ENCODE results near the gene RMDN2.

RMDN2 gene, protein sequence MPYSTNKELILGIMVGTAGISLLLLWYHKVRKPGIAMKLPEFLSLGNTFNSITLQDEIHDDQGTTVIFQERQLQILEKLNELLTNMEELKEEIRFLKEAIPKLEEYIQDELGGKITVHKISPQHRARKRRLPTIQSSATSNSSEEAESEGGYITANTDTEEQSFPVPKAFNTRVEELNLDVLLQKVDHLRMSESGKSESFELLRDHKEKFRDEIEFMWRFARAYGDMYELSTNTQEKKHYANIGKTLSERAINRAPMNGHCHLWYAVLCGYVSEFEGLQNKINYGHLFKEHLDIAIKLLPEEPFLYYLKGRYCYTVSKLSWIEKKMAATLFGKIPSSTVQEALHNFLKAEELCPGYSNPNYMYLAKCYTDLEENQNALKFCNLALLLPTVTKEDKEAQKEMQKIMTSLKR

DNA sequence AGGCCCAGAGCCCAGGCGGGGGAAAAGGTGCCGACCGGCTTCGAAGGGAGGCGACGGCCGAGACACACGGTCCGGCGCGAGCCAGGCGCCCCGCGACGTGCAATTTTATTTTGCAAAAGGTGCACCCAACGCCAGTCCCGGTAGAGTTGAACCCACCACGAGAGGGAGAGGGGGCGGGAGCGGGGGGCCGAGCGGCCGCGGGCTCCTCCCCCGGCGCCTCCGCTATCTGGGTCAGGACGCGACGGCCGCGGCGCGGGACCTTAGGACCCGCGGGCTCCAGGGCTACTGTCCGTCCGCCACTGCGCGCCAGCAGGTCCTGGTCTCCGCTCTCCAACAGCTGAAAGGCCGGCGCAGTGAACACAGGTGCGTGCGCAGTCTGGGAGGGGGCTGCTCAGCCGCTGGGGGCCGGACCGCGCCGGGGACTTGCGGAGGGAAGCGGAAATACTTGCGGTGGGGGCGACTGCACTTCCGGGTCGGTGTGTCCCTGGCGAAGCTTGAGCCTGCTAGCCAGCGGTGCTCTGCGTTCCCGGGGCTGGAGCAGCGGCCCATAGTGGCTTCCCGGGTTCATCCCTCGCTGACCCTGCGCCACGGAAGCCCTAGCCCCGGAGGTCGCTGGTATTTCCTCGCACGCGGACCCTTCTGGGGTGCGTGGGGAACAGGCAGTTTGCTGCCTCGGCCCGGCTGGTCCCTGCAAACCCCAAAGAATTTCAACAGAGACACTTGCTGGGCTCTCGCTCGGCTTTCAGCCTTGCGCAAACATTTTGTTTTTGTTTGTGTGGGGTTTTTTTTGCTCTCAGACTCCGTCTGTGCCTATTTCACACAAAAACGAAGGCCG lies at the start of gene RMDN2:
TSS of gene RMDN2 (plus strand) at position 225 of the 835 bp plus-strand sequence. CDS start 3,991 bp downstream, outside the sequence.
- peak; percentile 62 to 67 for DNase-seq (ENCODE audit: low read depth in 2 of 2)

DNA sequence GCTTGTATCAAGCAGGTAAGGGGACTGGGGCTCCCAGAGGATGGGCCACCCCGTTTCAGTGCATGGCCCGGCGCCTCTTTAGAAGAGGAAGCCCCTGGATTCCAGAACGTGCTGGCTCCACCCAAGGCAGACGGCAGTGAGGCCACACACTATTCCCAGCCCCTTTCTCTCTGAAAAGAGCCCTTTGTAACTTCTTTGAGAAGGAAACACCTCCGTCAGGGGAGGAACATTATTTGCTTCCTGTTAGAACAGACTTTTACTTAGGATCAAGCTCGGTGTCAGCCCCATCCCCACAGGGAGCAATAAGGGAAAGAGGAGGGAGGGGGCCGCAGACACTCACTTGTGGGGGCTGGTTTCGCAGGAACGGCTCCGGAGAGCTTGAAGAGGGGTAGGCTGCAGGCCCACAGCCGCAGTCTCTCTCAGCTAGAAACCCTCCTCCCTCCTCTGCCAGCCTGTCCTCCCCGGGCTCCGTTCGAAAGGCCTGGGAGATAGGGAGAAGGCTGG lies 49.6 kb upstream of the RMDN2 start:
- DNase-seq (ENCODE audit: low read depth in 2 of 2): no peak

DNA sequence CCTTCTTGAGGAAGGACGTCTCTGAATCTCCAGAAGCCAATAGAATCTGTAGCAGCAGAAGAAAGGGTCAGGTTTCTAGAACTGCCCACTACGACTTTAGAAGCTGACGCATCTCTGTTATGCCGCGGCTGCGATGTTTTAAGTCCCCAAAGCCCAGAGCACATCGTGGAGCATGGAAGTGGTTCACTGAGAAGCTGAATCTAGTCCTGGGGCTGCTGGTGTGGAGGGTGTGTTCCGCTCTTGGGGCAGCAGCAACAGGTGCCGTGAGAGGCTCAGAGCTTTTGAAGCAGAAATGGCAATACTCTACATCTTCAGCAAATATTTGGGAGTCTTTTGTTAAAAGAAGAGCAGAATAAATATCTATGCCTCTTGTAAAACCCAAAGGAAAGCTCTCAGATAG lies 48.9 kb upstream of the RMDN2 start:
- no peak for DNase-seq (ENCODE audit: low read depth in 2 of 2)

DNA sequence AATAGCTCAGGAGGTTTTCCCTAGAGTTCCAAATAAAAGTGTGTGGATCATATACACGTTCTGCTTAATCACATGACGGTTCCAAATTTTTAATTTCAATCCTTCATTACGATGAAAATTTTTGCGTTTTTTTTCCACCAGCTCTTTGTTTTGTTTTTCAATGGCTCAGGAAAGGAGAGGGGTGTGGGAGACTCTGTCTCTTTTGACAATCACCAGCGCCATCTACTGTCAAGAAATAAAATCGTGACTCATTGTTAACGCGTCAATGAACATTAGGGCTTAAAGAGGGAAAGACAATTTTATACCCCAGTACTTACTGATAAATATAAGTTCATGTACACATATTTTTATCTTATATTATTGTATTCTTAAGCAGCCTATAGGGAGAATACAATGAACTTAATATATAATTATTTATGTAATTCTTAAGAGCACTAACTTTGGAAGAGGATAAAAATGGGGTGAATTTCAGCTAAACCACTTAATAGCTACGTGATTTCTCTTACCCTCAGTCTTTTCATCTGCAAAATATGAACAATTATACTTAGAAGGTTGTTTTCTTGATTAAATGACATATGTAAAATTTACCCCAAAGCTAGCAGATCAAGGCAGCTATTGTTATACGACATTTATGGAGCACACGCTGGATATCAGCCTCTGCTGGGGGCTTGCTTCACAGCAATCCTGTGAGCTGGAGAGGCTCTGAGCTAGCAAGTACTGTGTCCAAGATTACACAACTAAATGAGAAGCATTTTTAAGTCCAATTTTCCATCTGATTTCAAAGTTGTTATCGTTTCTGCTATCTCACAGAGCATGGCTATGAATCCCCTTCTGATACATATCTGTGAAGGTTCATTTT lies 47.4 kb upstream of the RMDN2 start:
- DNase-seq (ENCODE audit: low read depth in 2 of 2): no peak

DNA sequence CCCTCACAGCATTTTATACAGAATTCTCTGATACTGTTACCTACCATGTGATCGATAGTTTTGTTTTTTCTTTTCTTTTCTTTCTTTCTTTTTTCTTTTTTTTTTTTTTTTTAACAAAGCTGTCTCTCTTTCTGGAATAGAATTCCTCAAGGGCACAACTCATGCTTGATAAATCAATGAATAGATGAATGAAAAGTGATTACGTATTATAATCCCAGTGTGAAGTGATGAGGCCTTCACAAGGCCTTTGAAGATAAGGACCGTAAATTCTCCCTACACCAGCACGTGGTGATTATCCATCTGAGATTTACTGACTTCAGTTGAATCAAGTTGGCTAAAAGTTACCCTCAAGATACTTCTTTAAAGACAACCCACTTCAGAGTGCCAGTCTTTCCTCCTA lies 46.6 kb upstream of the RMDN2 start:
- DNase-seq (ENCODE audit: low read depth in 2 of 2): no peak

DNA sequence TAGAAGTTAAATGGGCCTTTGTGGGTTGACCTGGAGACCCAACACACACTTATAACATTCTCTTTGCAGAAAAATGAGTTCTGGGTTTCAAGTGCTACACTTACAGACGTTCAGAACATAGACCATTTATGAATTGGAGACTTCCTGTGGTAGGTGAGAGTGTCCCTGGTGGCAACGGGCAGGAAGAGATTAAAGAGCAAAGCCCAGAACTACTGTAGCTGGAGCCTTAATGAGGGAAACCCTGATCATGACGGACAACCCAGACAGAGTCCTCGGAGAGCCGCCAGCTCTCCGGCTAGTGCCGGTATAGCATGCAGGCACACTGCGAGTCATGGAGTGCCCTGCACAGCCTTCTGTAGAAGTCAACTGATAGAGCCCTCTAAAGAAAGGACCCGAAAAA lies 44.5 kb upstream of the RMDN2 start:
- DNase-seq (ENCODE audit: low read depth in 2 of 2): no peak

DNA sequence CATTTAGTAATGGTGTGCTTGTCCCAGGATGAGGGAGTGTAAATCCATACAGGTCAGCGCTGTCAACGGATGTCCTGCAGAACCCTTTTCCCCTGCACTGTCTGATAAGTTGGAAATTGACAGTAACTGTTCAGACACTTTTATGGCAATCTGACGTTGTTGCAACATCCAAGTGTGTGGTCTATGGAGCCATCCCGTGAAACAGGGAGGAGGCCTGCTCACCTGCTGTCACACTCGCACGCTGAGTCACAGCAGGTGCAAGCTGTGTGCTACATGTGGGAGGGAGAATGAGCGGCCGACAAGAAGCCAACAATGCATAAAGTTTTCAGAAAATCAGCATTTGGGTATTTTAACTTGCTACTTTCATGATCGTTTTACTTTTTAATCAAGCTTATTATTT lies 43.7 kb upstream of the RMDN2 start:
- DNase-seq (ENCODE audit: low read depth in 2 of 2): no peak

DNA sequence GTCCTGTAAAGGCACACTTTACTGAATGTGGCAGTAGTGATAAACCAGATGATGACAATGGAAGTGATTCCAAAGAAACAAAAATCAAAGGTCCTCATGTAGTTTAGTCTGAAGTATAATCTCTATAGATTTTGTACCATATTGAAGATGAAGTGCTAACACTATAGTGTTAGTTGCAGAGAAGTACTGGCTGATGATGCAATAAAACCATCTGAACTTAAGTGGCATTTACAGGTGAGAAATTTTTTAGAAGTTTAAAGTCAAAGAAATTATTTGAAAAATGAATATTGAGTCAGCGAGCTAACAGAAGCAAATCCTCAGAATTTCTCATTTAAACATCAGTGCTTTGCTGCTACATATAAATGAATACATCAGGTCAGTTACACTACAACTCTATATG lies 43.1 kb upstream of the RMDN2 start:
- DNase-seq (ENCODE audit: low read depth in 2 of 2): no peak

DNA sequence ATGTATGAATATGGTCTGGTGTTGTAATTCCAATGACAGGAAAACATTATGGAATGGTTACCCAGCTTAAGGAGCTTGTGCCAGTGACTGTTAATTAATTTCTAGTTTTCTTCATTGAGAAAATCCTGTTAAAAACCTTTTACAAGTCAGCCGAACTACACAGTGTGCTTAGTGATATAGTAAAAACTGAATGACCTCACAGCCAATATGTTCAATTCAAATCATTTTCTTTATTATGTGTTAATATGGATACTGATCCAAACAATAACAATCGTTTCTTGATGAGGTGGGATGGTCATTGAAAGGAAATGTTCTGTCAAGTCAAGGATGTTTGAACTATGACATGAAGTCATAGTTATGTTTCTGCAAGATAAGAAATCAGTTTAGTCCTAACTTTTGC lies 41.6 kb upstream of the RMDN2 start:
- DNase-seq (ENCODE audit: low read depth in 2 of 2): no peak

DNA sequence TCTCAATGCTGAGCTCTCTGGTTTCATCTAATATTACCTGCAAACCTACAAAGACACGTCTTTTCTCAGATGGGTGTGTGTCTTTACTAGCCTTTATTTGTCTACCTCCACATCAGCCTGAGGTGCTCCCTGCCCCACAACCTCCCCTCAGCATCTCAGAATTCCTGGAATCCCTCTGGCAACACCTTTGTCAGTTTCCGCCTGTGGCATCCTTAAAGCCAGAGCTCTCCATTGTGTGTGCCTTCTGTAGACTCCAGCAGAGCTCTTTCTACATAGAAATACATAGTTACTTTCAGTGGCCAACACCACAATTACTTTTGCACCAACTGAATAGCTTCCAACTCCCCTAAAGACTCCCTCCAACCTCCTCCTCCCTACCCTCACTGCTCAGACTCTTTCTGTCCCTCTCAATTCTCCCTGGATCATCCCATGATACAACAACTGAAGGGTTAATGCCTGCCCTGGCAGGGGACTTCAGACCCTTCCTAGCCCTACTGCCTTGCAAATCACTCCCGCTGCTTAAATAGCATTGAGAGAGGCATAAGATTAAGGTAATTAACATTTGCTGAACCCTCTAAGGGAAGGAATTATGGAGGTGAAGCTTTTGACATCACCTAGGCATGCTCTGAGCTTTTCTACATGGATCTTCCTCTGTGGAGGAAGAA lies 39.6 kb upstream of the RMDN2 start:
- DNase-seq (ENCODE audit: low read depth in 2 of 2): no peak

DNA sequence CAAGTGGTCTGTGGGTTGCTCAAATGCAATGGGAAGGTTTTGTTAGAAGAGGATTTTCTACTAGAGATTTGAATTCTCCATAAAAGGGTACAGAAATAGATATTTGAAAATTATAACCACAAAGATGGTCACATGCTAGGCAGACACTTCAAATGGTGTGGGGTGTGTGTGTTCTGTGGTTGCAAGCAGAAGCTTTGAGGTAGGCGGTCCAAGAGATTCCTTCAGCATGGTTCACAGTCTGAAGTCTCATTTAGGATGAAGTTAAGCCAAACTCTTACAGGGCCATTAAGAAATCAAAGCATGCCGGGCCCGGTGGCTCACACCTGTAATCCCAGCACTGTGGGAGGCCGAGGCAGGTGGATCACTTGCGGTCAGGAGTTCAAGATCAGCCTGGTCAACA lies 38.3 kb upstream of the RMDN2 start:
- no peak for DNase-seq (ENCODE audit: low read depth in 2 of 2)

DNA sequence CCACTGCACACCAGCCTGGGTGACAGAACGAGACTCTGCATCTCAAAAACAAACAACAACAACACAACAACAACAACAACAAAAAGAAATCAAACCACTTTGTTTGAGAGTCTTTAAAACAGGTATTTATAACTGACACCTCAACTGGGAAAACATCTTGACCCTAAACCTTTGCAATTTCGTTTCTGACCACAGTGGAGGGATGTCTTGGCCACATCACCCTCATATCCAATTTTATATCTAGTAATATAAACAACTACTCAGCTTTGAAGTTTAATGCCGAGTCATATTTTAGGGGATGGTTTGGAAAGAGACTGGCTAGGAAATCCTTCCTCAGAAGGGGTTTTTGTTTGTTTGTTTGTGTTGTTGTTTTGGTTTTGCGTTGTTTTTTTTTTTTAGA lies 37.8 kb upstream of the RMDN2 start:
- no peak for DNase-seq (ENCODE audit: low read depth in 2 of 2)

DNA sequence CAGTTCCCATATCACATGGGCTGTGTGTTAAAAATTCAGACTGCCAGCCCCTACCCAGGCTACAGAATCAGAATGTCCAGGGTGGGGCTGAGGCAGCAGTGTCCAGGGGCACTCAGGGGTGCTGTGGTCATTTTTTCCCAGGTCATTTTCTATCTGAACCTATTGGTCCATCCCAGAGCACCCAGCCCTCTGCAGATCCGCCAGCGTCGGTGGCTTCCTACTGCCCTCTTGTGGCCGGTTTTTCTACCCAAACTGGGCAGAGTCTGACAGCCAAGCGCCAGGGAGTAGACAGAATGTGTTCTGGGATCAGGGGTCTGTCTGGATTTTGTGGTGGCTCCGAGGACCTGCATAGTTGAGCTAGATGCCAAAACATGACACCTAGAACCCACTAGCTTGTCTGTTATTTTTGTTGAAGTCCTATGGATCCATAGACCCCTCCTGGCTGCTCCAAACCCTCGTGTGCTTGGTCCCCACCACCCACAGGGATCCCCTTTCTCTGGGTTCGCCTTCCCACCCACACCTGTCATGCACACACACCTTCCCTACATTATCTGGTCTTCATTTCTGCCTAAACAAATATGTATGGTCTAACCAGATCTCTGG lies 34.1 kb upstream of the RMDN2 start:
- DNase-seq (ENCODE audit: low read depth in 2 of 2): peak; percentile 20 to 36

DNA sequence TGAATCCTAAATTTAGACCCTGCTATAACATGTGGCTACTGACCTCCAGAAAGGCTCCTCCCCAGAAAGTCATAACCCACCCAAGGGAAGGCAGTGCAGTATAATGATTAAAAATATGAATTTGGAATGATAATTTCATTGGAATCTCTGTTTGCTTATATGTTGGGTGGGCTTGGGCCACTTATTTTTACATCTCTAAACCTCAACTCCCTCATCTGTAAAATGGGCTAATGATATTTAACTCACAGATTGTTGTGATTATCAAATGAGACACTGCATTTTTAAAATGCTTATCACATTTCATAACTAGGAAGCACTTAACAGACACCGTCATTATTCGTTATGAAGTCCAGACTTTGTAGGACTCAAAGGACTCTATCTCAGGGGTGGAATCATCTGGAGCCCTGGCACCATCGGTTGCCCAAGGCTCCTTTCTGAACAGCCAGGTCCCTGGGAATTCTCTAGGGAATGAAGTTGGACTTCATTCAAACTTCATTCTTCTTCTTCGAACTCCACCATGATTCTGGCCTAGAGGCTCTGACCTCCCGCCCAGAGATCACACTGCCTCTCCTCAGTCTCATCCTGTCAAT lies 33.1 kb upstream of the RMDN2 start:
- no peak for DNase-seq (ENCODE audit: low read depth in 2 of 2)

DNA sequence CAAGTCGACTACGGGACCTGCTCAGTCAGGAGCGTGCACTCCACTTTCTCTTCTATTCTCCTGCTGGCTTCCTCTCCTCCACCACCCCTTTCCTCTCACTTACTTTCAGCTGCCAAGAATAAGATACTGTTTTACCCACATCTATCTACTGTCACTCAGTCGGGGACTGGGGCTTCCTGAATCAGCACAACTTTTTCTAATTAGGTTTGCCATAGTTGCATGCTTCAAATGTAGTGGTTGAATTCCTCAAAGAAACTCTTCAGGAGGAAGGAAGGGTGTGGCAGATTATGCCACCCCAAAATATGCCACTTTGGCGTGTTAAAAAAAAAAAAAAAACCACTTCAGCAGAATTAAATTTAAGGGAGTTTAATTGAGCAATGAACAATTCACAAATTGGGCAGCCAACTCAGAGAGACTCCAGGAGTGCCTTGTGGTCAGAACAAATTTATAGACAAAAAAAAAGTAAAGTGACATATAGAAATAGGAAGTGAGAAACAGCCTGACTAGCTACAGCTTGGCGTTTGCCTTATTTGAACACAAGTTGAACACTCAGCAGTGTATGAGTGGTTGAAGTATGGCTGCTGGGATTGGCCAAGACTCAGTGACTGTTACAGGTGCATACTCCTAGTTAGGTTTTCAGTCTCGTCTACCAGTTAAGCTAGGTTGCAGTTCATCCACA lies 32.5 kb upstream of the RMDN2 start:
- no peak for DNase-seq (ENCODE audit: low read depth in 2 of 2)

DNA sequence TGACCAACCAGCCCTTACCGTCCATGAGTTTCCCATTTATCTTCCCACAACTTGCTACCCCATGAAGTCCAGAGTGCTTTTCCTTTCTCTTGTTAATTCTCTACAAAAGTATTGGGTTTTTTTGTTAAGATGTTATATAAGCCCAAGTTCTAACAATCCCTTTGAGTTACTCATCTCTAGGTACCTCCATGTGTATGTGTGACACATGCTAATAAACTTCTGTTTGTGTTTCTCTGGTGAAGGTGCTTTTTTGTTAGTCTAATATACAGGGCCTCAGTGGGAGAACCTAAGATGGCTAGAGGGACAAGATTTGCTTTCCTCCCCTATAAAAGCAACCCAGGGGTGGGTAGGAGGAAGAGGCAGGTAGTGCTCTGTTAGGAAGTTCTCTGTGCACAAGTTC lies 31.8 kb upstream of the RMDN2 start:
- DNase-seq (ENCODE audit: low read depth in 2 of 2): no peak

DNA sequence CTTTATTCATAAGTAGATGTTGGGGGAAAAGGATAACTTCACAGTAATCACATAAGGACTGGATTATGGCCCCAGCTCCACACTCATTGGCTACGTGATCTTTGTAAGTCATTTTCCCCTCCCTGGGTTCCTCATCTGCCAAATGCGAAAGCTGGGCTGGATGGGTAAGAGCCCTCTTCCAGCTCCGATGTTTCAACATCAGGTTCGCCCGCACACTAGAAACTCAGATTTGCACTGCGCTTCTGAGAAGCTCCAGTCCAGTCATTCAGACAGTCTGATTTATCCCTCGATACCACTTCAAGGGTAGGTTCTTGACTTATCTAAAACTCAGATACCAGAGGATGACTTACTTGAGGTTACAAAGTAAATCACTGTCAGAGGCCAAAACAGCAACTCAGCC lies 31.0 kb upstream of the RMDN2 start:
- DNase-seq (ENCODE audit: low read depth in 2 of 2): no peak

DNA sequence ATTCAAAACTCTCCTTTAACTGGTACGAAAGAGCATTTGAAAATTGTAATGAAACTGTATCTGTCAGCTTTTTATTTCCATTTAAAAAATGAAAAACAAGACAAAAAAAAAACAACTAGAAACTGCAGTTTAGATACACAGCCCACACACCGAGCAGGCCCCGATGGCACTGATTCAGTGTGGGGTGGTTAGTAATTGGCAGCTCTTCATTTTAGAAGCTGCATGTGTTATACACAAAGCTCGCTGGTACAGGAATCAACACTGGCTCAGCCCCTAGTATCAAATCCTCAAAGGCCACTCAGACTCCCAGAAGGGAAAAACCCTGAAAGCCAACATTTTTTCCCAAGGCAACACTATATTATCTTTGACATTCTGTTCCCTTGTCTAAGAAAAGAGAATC lies 30.5 kb upstream of the RMDN2 start:
- DNase-seq (ENCODE audit: low read depth in 2 of 2): no peak

DNA sequence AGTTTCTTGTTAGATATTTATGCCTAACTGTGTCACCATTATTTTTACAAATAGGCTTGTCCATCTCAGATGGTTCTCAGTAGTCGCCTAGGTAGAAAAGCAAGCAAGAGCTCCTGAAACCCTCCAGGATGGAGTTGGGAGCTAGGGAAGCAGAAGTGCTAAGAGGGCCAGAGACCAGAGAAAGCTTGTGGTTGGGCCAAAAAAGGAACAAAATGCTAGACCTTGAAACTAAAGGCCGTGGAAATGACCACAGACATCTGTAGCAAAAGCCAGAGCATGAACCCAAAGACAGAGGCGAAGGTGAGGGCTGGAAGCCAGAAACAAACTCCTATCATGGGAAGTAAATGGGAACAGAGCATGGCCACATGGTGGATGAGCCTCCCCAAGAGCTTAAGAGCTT lies 29.9 kb upstream of the RMDN2 start:
- no peak for DNase-seq (ENCODE audit: low read depth in 2 of 2)

DNA sequence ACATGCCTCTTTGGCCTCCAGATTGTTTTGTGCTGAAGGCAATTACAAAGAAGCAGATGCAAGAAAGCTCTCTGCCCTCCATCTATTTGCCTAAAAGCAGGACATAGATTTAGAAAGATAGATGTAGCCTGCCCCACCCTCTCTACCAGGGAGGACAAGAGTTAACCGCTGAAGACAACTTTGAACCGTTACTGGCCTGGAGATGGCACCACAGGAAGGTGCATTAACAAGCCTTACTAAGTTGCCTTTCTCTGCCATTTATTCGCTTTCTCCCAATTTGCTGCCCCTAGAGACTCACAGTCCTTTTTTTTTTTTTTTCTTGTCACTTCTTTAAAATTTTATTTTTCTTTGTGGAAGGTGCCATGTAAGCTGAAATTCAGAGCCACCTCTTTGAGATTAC lies 28.8 kb upstream of the RMDN2 start:
- DNase-seq (ENCODE audit: low read depth in 2 of 2): no peak

All from stimulated activated CD8-positive, alpha-beta memory T cell treated with anti-CD3 and anti-CD28 coated beads, Interleukin-7, amount 100 ng/mL, for 1 hour (primary cell).